Measurements from ENCODE around the gene GNG12. TPM values are rescaled to one million over a fixed set of nuclear protein-coding genes. Genes with fewer than 3 reads are reported as not detected.
"Not testable (repeated sequence)": the region's sequence is repeated elsewhere in the genome, so short reads cannot be mapped to it uniquely, and the experiment has no call there.

GNG12 gene
- total and polyA plus RNA-seq, 4 experiments from 2014 or later, result not detected

DNA sequence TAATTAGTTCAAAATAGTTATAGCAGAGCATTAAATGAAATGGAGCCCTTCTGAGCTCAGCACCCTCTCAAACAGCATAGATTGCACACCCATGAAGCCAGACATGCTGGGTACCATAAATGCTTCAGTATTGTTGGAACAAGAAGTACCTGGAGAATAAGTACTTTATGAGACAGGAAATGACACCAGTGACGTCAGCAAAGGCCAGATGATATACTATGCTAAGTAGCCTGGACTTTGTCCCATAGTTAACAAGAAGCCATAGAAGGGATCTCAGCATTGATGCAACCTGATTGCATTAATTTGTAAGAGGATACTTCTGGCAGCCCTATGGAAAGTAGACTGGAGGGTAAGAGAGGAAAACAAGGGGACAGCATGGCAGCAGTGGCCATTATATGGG lies 164.6 kb downstream of the GNG12 start:
- no peaks in the 10 kb centered on the region for H3K27me3 ChIP-seq (ENCODE audit: insufficient read depth, low read length)
- POLR2A ChIA-PET (ENCODE audit: partially characterized antibody), result no interaction called here
- CTCF ChIA-PET (ENCODE audit: partially characterized antibody), result no interaction called here
- Mint-ChIP-seq H3K27ac (no peak overlapping the region), H3K27me3 (peaks cover 15 to 16% of the 10 kb centered on the region in 2 donors), H3K36me3 (no peaks in the 10 kb centered on the region), H3K4me3 (no peak overlapping the region), H3K9me3 (peaks cover 0 to 3% (median 0%) of the 10 kb centered on the region in 8 donors), H3K4me1 (peaks cover 0 to 4% (median 1%) of the 10 kb centered on the region in 4 donors)
- no peak overlapping the region for H3K4me3 ChIP-seq (ENCODE audit: low read length in 2 of 2)
- no peak for DNase-seq
- intact Hi-C loops (cut with micrococcal nuclease), result no loop called here
- peaks cover under 1% of the 10 kb centered on the region for H3K4me1 ChIP-seq (ENCODE audit: insufficient read depth, low read length)
- H3K9me3 ChIP-seq (ENCODE audit: control insufficient read depth in 1 of 2, low read length in 2 of 2), result no peaks in the 10 kb centered on the region
- H3K27ac ChIP-seq (ENCODE audit: low read depth, low read length), result no peak overlapping the region
- H3K36me3 ChIP-seq (ENCODE audit: insufficient read depth, low read length), result no peaks in the 10 kb centered on the region

DNA sequence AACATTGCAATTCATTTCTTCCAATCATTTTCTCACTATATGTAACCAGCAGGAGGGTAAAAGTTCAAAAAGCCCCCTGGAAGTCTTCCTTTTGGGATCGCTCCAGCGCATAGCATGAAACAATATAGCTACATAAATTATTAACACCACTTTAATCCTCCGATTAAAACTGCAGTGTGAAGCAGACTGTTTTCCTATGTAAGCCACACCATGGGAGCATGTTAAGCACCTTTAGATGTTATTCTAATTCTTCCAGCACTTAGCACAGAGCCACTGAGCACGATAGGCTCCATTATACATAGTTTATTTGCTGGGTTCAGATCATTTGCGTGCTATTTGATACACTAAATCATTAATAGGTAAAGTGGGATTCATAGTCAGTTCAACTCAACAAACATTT lies 166.6 kb downstream of the GNG12 start:
- Histone ChIP-seq H3K4me1 (ENCODE audit: insufficient read depth, low read length) (no peaks in the 10 kb centered on the region), H3K27ac (ENCODE audit: low read depth, low read length) (no peak overlapping the region), H3K27me3 (ENCODE audit: insufficient read depth, low read length) (no peaks in the 10 kb centered on the region), H3K36me3 (ENCODE audit: insufficient read depth, low read length) (no peaks in the 10 kb centered on the region), H3K4me3 (ENCODE audit: low read length in 2 of 2) (no peak overlapping the region), H3K9me3 (ENCODE audit: control insufficient read depth in 1 of 2, low read length in 2 of 2) (no peaks in the 10 kb centered on the region)
- Mint-ChIP-seq H3K9me3 (peaks cover 0 to 3% (median 0%) of the 10 kb centered on the region in 8 donors), H3K27ac (no peak overlapping the region), H3K4me3 (no peak overlapping the region), H3K4me1 (no peaks in the 10 kb centered on the region), H3K27me3 (peaks cover 13 to 19% of the 10 kb centered on the region in 2 donors), H3K36me3 (no peaks in the 10 kb centered on the region)
- ChIA-PET CTCF (ENCODE audit: partially characterized antibody) (no interaction called here), POLR2A (ENCODE audit: partially characterized antibody) (no interaction called here)
- DNase-seq, result no peak
- intact Hi-C loops (cut with micrococcal nuclease), result no loop called here

DNA sequence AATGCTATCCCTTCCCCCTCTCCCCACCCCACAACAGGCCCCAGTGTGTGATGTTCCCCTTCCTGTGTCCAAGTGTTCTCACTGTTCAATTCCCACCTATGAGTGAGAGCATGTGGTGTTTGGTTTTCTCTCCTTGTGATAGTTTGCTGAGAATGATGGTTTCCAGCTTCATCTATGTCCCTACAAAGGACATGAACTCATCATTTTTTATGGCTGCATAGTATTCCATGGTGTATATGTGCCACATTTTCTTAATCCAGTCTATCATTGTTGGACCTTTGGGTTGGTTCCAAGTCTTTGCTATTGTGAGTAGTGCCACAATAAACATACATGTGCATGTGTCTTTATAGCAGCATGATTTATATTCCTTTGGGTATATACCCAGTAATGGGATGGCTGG lies 168.0 kb downstream of the GNG12 start:
- H3K9me3 ChIP-seq (ENCODE audit: control insufficient read depth in 1 of 2, low read length in 2 of 2); H3K9me3 Mint-ChIP-seq; POLR2A ChIA-PET (ENCODE audit: partially characterized antibody); H3K4me3 Mint-ChIP-seq; H3K27ac ChIP-seq (ENCODE audit: low read depth, low read length); H3K36me3 ChIP-seq (ENCODE audit: insufficient read depth, low read length); H3K36me3 Mint-ChIP-seq; CTCF ChIA-PET (ENCODE audit: partially characterized antibody); H3K4me3 ChIP-seq (ENCODE audit: low read length in 2 of 2); DNase-seq; H3K27me3 ChIP-seq (ENCODE audit: insufficient read depth, low read length); intact Hi-C loops (cut with micrococcal nuclease); H3K4me1 Mint-ChIP-seq; H3K4me1 ChIP-seq (ENCODE audit: insufficient read depth, low read length); H3K27ac Mint-ChIP-seq: not testable (repeated sequence)
- peaks cover 15 to 23% of the 10 kb centered on the region in 2 donors for H3K27me3 Mint-ChIP-seq

DNA sequence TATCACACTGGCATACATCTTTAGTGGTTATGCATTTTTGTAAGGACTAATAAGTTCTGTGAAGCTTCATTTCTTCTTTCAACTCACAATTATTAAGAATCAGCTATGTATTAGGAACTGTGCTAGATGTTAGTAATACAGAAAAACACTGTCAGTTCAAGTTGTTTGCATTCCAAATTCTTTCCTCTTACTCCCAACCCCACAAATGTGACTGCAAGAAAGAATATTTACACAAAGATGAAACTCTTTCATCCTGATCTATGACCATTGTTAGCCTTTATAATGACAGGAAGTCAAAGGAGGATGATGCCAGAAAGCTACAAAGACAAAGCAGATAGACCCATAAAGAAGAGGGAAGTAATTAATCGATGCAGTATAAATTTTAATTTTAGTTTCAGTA lies 169.2 kb downstream of the GNG12 start:
- peaks cover 0 to 3% (median 0%) of the 10 kb centered on the region in 8 donors for H3K9me3 Mint-ChIP-seq
- ChIA-PET CTCF (ENCODE audit: partially characterized antibody) (interaction anchor here (1.3 kb wide), 2 partner anchors 12 to 96 kb away, joined by 3 to 4 read pairs; no protein-coding TSS in a partner anchor), POLR2A (ENCODE audit: partially characterized antibody) (no interaction called here)
- no peaks in the 10 kb centered on the region for H3K9me3 ChIP-seq (ENCODE audit: control insufficient read depth in 1 of 2, low read length in 2 of 2)
- H3K4me3 Mint-ChIP-seq, result no peak overlapping the region
- H3K4me1 Mint-ChIP-seq, result no peaks in the 10 kb centered on the region
- no peaks in the 10 kb centered on the region for H3K36me3 ChIP-seq (ENCODE audit: insufficient read depth, low read length)
- no peaks in the 10 kb centered on the region for H3K4me1 ChIP-seq (ENCODE audit: insufficient read depth, low read length)
- intact Hi-C loops (cut with micrococcal nuclease), result no loop called here
- DNase-seq, result no peak
- no peaks in the 10 kb centered on the region for H3K36me3 Mint-ChIP-seq
- H3K27ac Mint-ChIP-seq, result no peak overlapping the region
- no peak overlapping the region for H3K4me3 ChIP-seq (ENCODE audit: low read length in 2 of 2)
- no peak overlapping the region for H3K27ac ChIP-seq (ENCODE audit: low read depth, low read length)
- no peaks in the 10 kb centered on the region for H3K27me3 ChIP-seq (ENCODE audit: insufficient read depth, low read length)
- peaks cover 18 to 31% of the 10 kb centered on the region in 2 donors for H3K27me3 Mint-ChIP-seq

DNA sequence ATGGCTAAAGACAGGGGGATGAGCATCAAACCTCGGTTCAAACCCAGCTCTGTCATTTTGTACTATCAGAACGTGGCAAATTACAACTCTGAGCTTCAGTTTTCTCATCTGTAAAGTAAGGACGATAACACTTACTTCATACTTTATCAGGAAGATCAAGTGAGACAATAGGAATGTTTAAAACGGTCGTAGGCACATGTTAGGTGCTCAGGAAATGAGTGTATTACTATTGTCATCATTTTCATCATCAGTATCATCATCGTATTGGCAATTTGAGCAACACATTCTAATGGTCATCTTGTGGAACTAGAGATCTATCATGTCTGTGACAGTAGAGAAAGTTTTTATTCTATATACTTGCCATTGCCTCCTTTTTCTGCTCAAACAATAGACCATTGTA lies 170.4 kb downstream of the GNG12 start:
- CTCF ChIA-PET (ENCODE audit: partially characterized antibody), result interaction anchor here (1.3 kb wide), 2 partner anchors 13 to 98 kb away, joined by 3 to 4 read pairs; no protein-coding TSS in a partner anchor
- no peaks in the 10 kb centered on the region for H3K36me3 ChIP-seq (ENCODE audit: insufficient read depth, low read length)
- no peak overlapping the region for H3K4me3 ChIP-seq (ENCODE audit: low read length in 2 of 2)
- POLR2A ChIA-PET (ENCODE audit: partially characterized antibody), result no interaction called here
- H3K4me1 ChIP-seq (ENCODE audit: insufficient read depth, low read length), result no peaks in the 10 kb centered on the region
- Mint-ChIP-seq H3K4me1 (no peaks in the 10 kb centered on the region), H3K36me3 (no peaks in the 10 kb centered on the region), H3K9me3 (peaks cover 0 to 2% (median 0%) of the 10 kb centered on the region in 8 donors), H3K4me3 (no peak overlapping the region), H3K27ac (no peak overlapping the region), H3K27me3 (peaks cover 14 to 37% of the 10 kb centered on the region in 2 donors)
- no peak for DNase-seq
- intact Hi-C loops (cut with micrococcal nuclease), result no loop called here
- H3K27me3 ChIP-seq (ENCODE audit: insufficient read depth, low read length), result no peaks in the 10 kb centered on the region
- no peak overlapping the region for H3K27ac ChIP-seq (ENCODE audit: low read depth, low read length)
- H3K9me3 ChIP-seq (ENCODE audit: control insufficient read depth in 1 of 2, low read length in 2 of 2), result no peaks in the 10 kb centered on the region

DNA sequence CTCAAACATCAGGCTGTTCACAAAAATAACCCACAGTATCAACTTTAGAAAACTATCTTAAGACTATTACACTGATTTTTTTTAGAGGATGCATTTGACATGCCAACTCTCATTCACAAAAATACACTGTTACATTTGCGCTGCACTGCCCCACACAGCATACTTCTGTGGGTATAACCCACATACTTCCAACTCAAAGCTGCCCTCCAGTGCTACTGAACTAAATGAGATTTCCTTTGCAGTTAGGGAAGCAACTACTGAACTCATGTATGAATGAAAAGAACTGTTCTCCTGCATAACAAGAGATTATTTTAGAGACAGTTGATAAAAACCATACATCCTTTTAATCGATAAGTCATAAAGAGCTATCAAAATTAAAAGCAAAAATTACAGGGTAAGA lies 174.0 kb downstream of the GNG12 start:
- Mint-ChIP-seq H3K27ac (no peak overlapping the region), H3K4me1 (no peaks in the 10 kb centered on the region), H3K4me3 (no peak overlapping the region), H3K27me3 (peaks cover 13 to 32% of the 10 kb centered on the region in 2 donors), H3K36me3 (no peaks in the 10 kb centered on the region), H3K9me3 (no peaks in the 10 kb centered on the region)
- Histone ChIP-seq H3K4me3 (ENCODE audit: low read length in 2 of 2) (no peak overlapping the region), H3K36me3 (ENCODE audit: insufficient read depth, low read length) (no peaks in the 10 kb centered on the region), H3K27ac (ENCODE audit: low read depth, low read length) (no peak overlapping the region), H3K9me3 (ENCODE audit: control insufficient read depth in 1 of 2, low read length in 2 of 2) (no peaks in the 10 kb centered on the region), H3K4me1 (ENCODE audit: insufficient read depth, low read length) (no peaks in the 10 kb centered on the region), H3K27me3 (ENCODE audit: insufficient read depth, low read length) (no peaks in the 10 kb centered on the region)
- ChIA-PET POLR2A (ENCODE audit: partially characterized antibody) (no interaction called here), CTCF (ENCODE audit: partially characterized antibody) (no interaction called here)
- no peak for DNase-seq
- intact Hi-C loops (cut with micrococcal nuclease), result no loop called here

DNA sequence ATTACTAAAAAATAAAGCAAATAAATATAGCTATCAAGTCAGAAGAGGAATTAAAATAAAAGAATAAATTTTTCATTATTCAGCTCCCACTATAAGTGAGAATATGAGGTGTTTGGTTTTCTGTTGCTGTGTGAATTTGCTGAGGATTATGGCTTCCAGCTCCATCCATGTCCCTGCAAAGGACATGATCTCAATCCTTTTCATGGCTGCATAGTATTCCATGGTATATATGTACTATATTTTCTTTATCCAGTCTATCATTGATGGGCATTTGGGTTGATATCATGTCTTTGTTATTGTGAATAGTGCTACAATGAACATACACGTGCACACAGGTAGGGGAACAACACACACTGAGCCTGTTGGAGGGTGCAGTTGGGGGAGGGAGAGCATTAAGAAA lies 176.1 kb downstream of the GNG12 start:
- H3K27me3 Mint-ChIP-seq, result peaks cover 13 to 29% of the 10 kb centered on the region in 2 donors
- H3K4me1 Mint-ChIP-seq; H3K27ac Mint-ChIP-seq; H3K9me3 ChIP-seq (ENCODE audit: control insufficient read depth in 1 of 2, low read length in 2 of 2); H3K36me3 ChIP-seq (ENCODE audit: insufficient read depth, low read length); H3K4me3 ChIP-seq (ENCODE audit: low read length in 2 of 2); H3K27me3 ChIP-seq (ENCODE audit: insufficient read depth, low read length); H3K27ac ChIP-seq (ENCODE audit: low read depth, low read length); H3K4me3 Mint-ChIP-seq; CTCF ChIA-PET (ENCODE audit: partially characterized antibody); POLR2A ChIA-PET (ENCODE audit: partially characterized antibody); intact Hi-C loops (cut with micrococcal nuclease); H3K9me3 Mint-ChIP-seq; H3K36me3 Mint-ChIP-seq; H3K4me1 ChIP-seq (ENCODE audit: insufficient read depth, low read length); DNase-seq: not testable (repeated sequence)

DNA sequence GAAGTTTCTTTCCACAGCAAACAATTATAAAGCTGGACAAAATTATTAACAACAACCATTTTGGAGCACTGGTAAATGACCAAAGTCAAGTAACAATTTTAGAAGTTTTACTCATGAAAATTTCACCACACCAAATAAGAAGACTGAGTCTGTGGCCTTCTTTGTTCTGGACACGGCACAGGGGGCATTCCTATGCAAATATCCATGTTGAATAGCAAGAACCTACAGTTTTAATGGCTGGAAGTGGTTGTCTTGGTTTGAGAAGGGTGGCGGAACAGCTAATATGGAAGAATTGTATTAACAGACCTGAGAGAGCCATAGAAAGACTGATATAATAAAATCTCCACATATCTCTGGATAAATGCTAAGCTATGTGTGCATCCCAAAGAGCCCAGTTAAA lies 177.7 kb downstream of the GNG12 start:
- no peak for DNase-seq

More for the DNA sequence above, 177.7 kb downstream of the GNG12 start:
- intact Hi-C loops (cut with micrococcal nuclease), result no loop called here
- H3K36me3 ChIP-seq (ENCODE audit: insufficient read depth, low read length), result no peaks in the 10 kb centered on the region
- no peaks in the 10 kb centered on the region for H3K36me3 Mint-ChIP-seq
- ChIA-PET CTCF (ENCODE audit: partially characterized antibody) (interaction anchor here (0.7 kb wide), 1 partner anchor 31 kb away, joined by 4 read pairs; no protein-coding TSS in a partner anchor), POLR2A (ENCODE audit: partially characterized antibody) (no interaction called here)
- peaks cover 9 to 19% of the 10 kb centered on the region in 2 donors for H3K27me3 Mint-ChIP-seq
- H3K4me3 Mint-ChIP-seq, result no peak overlapping the region
- no peaks in the 10 kb centered on the region for H3K9me3 ChIP-seq (ENCODE audit: control insufficient read depth in 1 of 2, low read length in 2 of 2)
- H3K27ac ChIP-seq (ENCODE audit: low read depth, low read length), result no peak overlapping the region
- H3K4me1 ChIP-seq (ENCODE audit: insufficient read depth, low read length), result no peaks in the 10 kb centered on the region
- H3K4me3 ChIP-seq (ENCODE audit: low read length in 2 of 2), result no peak overlapping the region
- no peaks in the 10 kb centered on the region for H3K27me3 ChIP-seq (ENCODE audit: insufficient read depth, low read length)
- no peaks in the 10 kb centered on the region for H3K9me3 Mint-ChIP-seq
- H3K27ac Mint-ChIP-seq, result no peak overlapping the region
- H3K4me1 Mint-ChIP-seq, result no peaks in the 10 kb centered on the region

Measured in CD4-positive, alpha-beta memory T cell (primary cell).